Brain microvascular endothelial cell (primary cell): ENCODE measurements around the gene CACNA2D3.

Experiments
- DNase-seq: peaks from one replicate; pipeline ENCODE4 v3.0.0-alpha.2; 2020
- H3K27ac ChIP-seq: fragments of 250-450 bp; sonication (Bioruptor Pico); 2 replicates; pipeline ENCODE4 v1.5.1; 2020; ENCODE audit warnings: mild to moderate bottlenecking, moderate library complexity
- H3K27me3 ChIP-seq: fragments of 250-450 bp; sonication (Bioruptor Pico); replicated peaks from 2 replicates; pipeline ENCODE4 v1.5.1; 2020; ENCODE audit warnings: mild to moderate bottlenecking
- H3K36me3 ChIP-seq: fragments of 250-450 bp; sonication (Bioruptor Pico); replicated peaks from 2 replicates; pipeline ENCODE4 v1.5.1; 2020; ENCODE audit warnings: mild to moderate bottlenecking
- H3K4me3 ChIP-seq: 2 replicates; pipeline ENCODE4 v1.5.1; 2011; ENCODE audit warnings: low read depth, mild to moderate bottlenecking, control low read depth, low read length, moderate library complexity
- CTCF ChIP-seq: IDR thresholded peaks from 2 replicates; pipeline ENCODE4 v1.5.1; 2011; ENCODE audit warnings: low read depth, mild to moderate bottlenecking, moderate library complexity, low read length, control low read depth, inconsistent platforms; ENCODE audit errors: missing control alignments
- in situ Hi-C: cut with HindIII; loops from 2 replicates; pipeline ENCODE4 v1.10.0; 2017; ENCODE audit warnings: low sequenced_read_pairs, low pct_ligation_motif_present

The CACNA2D3 gene

DNA sequence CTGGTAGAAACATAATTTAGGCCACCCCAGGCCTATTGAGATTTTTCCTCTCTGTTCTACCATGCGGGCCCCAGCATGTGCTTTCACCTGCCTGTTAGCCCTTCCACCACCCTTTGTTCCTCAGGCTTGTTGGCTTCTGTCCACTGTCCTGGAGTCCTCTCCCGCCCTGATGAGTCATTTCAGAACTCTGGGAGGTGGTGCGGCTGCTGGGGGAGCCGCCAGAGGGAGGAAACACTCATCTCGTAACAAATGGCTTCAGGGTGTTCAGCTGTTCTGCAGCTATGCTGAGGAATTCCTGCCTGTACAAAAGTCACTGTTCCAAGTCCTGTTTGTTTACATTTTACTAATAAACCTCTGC, 769.2 kb downstream of the CACNA2D3 start:
- in situ Hi-C loops = no loop called here
- Histone ChIP-seq H3K4me3 (no peak overlapping the region), H3K36me3 (no peaks in the 10 kb centered on the region), H3K27me3 (no peaks in the 10 kb centered on the region), H3K27ac (peak overlapping the region; percentile 7)
- peak; percentile 83 for DNase-seq
- peak; percentile 79 for TF ChIP-seq CTCF

DNA sequence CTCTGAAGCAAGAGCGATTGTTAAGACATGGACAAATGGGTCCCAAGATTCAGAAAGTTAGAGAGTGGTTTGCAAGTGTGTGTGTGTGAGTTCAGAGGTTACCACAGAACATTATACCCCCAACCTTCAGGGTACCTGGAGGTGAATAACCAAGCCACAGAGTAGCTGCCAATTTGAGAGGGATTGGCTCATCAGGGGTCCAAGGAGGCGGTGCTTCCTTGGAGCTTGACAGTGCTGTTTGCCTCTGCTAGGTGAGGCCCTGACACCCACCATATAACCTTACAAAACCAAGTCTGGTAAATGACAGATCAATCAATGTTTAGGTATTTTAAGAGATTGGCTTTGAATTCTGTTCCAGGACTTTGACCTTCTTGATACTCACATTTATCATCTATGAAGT, 769.8 kb downstream of the CACNA2D3 start:
- no peaks in the 10 kb centered on the region for H3K36me3 ChIP-seq
- H3K4me3 ChIP-seq = no peak overlapping the region
- no peaks in the 10 kb centered on the region for H3K27me3 ChIP-seq
- H3K27ac ChIP-seq = no peak overlapping the region
- no peak for DNase-seq
- in situ Hi-C loops = no loop called here
- TF ChIP-seq CTCF = no peak

DNA sequence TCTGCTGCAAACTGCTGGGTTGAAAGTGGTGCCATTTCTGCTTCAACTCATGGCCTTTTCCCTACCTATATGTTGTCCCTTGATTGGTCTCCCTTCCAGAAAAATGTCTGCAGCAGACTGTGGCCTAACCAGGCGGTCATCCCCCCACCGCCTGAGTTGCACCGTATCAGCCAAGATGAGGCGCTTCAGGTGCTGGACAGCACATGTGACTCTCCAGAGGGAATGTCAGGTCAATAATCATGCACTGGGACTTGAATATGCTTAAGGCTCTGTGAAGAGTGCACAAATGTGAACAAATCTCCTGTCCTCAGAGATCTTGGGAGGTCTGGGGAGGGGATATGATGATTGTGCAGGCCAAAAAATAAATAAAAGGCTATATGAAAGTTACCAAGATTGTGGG, 773.3 kb downstream of the CACNA2D3 start:
- Histone ChIP-seq H3K27ac (no peak overlapping the region), H3K27me3 (no peaks in the 10 kb centered on the region), H3K36me3 (no peaks in the 10 kb centered on the region), H3K4me3 (no peak overlapping the region)
- TF ChIP-seq CTCF = no peak
- DNase-seq = no peak
- in situ Hi-C loops = no loop called here

DNA sequence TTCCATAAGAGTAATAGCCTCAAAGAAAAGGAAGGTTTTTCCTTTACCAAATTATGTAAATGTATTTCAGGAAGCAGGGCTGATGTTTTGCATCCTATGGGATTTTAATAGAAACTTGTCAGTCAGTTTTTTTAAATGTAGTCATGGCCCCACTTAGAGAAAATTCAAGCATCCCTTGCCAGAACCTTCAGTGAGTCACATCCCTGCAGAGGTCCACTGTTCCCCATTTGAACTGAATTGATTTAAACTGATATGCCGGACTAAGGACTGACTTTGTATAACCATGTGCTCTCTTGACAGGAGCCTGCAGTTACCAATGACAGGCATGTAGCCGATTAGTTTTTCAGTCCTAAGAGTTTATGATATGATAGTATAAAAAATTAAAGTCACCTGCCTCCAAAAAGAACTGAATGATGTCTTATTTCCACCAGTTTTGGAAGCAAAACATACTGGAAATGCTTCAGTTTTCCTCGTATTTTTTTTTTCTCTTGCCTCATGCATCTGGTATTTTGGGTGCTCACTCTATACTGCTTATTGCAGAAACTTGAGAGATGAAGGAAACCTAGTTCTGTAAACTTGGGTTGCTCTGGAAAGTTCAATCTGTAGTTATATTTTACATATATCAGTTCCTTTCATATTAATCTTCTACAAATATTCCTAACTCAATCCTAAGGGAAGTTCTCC, 774.8 kb downstream of the CACNA2D3 start:
- in situ Hi-C loops = no loop called here
- TF ChIP-seq CTCF = no peak
- H3K36me3 ChIP-seq = no peaks in the 10 kb centered on the region

GRCh38 chr3:54899273-54899672, 776.9 kb downstream of the CACNA2D3 start:
- Histone ChIP-seq H3K36me3 (no peaks in the 10 kb centered on the region), H3K4me3 (no peak overlapping the region), H3K27me3 (no peaks in the 10 kb centered on the region), H3K27ac (no peak overlapping the region)
- in situ Hi-C loops = no loop called here
- no peak for TF ChIP-seq CTCF
- no peak for DNase-seq

More for the DNA sequence above, 774.8 kb downstream of the CACNA2D3 start:
- peak; percentile 39 for DNase-seq
- no peak overlapping the region for H3K4me3 ChIP-seq
- H3K27me3 ChIP-seq = no peaks in the 10 kb centered on the region
- H3K27ac ChIP-seq = no peak overlapping the region

GRCh38 chr3:54900838-54901591, 778.7 kb downstream of the CACNA2D3 start:
- no peak for DNase-seq
- TF ChIP-seq CTCF = no peak
- Histone ChIP-seq H3K27me3 (no peaks in the 10 kb centered on the region), H3K27ac (no peak overlapping the region), H3K36me3 (no peaks in the 10 kb centered on the region), H3K4me3 (no peak overlapping the region)
- in situ Hi-C loops = no loop called here
